Activated CD4-positive, alpha-beta T cell treated with anti-CD3 and anti-CD28 coated beads, Interleukin-2, Interleukin-6, amounts not matched to agents 100 ng/mL and 50 ng/mL, durations not matched to agents 16 hours and 8 hours (primary cell): ENCODE measurements around the gene NR2E1.

ENCODE experiments used
- DNase-seq: peaks from one replicate; pipeline ENCODE4 v3.0.0-alpha.2; 2020

NR2E1 gene

GRCh38 chr6:108156180-108156937 lies 9.5 kb upstream of the NR2E1 start:
- DNase-seq: no peak

DNA sequence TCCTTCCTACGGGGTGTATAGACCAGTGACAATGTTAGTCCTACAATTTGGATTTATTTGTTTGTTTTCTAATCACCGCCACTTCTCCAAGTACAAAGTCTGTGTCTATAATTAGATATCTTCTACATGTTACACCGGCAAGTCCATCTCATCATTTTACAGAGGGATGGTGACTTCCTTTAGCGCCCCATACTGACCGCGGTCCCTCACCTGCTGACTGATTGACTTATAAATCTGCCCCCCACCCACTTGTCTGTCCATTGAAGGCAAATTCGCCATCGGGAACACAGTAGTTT lies 8.9 kb upstream of the NR2E1 start:
- no peak for DNase-seq

DNA sequence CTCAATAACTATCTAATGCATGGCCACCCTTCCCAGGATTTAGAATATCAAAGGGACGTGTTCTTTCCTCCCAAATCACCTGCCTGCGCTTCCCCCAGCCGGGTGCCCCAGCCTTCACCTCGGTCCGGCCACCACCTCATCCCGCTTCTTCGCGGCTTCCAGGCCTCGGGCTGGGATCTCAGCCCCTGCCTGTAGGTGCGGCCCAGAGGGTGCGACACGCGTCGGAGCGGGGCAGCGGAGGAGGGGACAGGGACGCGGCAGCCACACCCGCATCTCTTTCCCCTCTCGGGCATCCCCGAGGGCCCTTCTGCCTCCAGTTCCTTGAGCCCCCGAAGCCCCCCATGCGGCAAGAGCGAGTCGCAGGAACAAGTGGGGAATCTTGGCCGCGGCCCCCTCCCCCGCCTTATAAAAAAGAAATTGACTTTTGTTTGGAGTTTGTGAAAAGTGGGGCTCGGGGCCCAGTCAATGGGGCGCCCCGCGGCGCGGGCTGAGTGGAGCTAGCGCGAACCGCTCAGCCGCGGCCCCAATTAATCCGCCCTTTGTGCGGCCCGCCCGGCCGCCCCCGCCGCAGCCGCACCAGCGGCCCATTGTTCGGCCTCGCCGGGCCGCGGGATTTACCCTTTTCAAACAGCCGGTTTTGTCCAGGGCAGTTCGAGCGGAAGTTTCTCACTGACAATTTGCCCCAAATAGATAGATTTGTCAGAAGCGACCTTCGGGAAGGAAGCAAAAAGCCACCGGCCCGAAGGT lies 8.4 kb upstream of the NR2E1 start:
- no peak for DNase-seq

DNA sequence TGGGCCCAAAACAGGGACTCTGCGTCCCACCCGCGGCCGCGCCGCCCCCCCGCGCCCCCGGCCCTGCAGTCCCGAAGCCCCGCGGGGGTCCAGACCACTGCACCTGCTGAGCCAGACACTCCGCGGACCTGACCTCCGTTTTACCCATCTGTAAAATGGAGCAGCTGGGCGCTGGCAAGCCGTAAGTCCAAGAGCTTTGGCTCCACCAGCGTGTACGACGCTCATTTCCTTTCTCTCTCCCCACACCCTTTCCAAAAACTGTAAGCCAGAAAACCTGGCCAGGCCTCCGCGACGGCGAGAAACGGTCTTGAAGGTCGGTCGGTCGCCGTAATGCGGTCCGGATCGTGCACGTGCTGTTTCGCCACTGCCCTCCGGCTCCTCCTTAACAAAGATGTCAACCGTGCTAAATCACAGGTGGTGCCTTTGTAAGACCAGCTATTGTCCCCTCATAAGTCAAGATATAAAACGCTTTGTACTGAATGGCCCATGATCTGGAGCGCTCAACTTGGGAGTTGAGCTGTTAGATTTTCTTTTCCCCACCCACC lies 7.8 kb upstream of the NR2E1 start:
- DNase-seq: no peak

- no peak for DNase-seq
Observed at GRCh38 chr6:108159981-108160380, 5.8 kb upstream of the NR2E1 start.

GRCh38 chr6:108161724-108162282 lies 4.0 kb upstream of the NR2E1 start:
- DNase-seq: no peak

DNA sequence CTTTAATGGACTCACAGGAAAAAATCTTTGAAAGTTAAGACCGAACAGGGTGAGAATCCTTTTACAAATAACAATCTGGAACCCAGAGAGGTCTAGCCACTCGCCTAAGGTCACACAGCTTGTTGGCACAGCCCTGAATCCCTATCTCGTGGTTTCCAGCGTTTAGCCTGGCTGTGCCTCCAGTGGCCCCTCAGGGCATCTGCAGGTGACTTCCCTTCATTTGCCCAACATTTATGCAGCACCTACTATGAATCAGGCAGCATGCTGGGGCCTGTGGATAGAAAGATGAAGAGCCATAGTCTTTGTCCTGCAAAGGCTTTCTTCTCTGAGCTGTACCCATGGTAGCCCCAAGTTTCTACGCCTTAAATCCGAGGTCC lies 2.6 kb upstream of the NR2E1 start:
- DNase-seq: no peak

GRCh38 chr6:108163644-108164542 lies 1.9 kb upstream of the NR2E1 start:
- no peak for DNase-seq

DNA sequence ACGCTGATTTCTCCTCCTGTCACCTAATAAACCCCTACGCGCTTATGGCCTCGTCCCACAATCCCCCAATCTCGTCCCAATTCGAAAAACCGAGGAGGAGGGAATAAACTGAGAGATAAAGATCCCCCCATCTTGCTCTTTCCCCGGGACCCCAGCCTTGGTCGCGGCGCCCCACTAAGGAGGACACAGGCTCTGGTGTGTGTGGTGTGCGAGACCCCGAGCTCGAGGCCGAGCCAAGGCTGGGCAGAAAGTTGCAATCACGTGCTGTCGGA lies 1.3 kb upstream of the NR2E1 start:
- no peak for DNase-seq

- DNase-seq: no peak
Observed at GRCh38 chr6:108164815-108165706, 761 bp upstream of the NR2E1 start.

DNA sequence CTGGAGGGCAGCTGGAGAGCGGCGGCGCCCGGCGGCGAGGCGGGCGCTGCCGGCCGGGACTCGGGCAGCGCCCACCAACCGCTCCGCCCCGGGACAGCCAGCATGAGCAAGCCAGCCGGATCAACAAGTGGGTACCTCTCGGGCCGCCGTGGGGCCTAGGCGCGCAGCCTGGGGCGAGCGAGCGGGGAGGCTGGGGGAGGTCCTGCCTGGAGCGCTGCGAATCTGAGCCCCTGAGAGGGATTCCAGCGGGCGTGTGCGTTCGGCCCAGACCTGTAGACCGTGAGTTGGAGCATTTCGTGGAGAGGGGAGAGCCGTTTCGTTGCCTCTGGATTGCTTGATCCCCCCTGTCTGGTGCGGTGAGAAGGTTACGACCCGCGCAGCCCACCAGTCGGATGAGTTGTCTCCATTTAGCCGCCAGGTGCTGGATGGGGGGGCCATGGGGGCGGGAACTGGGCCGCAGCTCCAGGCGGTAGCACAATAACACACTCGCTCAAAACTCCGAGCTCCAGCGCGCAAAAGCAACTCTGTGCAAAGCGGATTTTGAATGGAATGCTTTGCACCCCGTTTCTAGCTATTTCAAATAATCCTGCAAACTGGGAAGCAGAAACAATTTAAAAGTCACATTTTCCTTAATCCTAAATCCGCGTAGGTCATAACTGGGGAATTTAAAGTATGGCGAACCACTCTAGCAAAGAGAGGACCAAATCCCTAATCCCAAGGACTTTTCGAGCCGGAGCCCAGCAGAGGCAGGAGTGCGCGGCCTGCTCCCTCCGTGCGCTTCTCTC lies 1.0 kb downstream of the NR2E1 start:
- DNase-seq: no peak

DNA sequence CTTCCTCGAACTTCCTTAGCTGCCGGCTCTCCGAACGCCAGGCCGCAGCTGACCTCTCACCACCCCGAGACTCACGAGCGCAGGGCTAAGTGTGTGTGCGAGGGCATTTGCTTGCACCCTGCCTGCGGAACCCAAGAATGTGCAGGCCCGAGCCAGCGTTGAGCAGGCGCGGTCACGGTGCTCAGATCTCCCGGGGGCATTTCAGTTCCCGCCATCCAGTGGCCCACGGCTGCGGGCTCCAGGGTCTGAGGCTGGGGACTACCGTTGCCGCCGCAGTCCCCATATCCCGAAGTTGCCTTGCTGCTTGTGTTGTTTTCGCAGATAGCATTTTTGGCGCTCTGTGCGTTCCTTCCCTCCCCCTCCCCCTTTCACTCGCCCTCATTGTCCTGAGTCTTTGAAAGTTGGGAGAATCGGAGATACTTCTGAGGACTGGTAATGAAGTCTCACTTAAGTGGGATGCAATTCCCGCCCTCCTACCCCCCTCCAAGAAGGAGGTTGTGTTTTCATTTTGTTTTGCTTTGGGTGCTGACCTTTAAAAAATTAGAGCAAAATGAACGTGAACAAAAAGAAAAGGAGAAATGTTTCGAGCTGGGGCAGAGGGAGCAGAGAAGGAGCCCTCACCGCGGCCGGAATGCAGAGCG lies 1.7 kb downstream of the NR2E1 start:
- DNase-seq: no peak

DNA sequence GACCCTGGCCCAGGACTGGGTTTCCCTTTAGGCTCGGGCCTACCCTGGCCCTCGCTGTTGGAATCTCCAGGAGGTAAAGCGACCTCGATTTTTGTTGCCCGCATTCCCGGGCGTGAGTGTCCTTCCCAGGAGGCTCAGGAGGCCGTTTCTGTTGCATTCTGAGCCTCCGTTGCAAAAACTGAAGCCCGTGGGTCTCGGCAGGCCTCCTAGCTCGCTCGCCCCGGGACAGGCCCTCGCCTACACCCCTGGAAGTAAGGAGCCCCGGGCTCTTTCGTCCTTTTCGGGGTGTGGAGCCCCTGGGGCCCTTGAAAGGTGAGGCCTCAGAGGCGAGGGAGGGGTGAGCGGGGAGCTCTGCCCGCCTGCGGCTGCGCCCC lies 2.3 kb downstream of the NR2E1 start:
- no peak for DNase-seq

GRCh38 chr6:108168501-108169463 lies 3.0 kb downstream of the NR2E1 start:
- DNase-seq: no peak

DNA sequence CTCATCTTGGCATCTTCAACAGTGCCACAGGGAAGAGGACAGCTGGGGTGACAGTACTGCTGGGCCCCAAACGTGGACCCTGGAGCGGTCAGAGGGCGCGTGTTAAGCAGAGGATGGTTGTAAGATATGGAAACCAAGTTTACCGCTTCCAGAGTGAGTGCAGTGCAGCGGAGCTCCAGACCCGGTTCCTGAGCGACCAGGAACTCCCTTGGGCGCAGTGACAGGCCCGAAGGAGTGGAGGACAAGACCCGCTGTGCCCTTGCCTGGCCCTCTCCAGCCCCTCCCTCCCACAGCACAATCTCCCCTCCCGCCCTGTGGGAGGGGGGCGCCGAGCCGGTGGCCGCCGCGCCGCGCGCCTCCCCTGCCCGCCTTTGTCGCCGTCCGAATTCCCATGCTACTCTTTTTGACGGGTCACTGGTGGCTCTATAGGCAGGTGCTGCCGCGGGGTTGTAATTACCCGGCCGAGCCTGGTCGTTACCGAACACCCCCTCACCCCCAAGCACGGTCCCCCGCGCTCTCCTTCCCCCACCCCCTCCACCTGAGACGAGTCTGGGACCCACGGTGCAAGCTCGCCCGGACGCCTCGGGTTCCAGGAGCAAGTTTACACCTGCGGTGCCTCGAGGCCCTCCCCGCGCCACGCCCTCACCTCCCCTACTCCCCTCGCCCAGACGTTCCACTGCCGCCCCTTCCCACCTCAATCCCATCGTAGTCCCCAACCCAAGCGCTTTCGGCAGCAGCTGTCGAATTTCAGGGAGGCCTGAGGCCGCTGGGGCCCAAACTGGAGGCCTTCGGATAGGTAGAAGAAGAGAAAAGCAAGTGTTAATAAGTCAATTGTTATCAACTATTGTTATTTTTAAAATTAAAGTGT lies 3.9 kb downstream of the NR2E1 start:
- DNase-seq: no peak

- DNase-seq: no peak
Observed at GRCh38 chr6:108170332-108171290, 4.8 kb downstream of the NR2E1 start.

DNA sequence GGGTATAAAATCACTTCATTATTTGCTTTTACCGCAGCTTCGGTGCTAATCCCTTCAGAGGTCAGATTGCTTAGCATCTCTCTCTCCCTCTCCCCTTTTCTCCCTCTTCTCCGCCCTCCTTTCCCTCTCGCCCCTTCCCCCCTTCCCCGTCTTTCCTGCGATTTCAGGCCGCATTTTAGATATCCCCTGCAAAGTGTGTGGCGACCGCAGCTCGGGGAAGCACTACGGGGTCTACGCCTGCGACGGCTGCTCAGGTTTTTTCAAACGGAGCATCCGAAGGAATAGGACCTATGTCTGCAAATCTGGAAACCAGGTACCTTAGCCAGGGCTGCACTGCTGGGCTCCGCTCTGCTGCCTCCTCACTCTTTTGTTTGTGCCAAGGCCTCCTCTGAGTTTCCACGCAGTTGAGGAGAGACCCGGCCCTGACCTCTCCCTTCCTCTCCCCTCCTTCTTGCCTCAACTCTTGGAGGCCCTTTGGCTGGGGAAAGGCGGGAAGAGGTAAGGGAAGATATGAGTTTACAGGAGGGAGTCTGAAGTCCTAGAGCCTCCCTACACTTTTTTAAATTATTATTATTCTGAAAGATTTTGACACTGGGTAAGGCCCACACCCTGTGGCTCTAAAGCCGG lies 5.6 kb downstream of the NR2E1 start:
- no peak for DNase-seq
